Non-pigmented ciliary epithelial cell (primary cell): ENCODE data around the gene AGXT.
A peak's percentile ranks its signal among the peaks of the same experiment; 100 is the strongest.

Source experiments
- DNase-seq: peaks from one replicate; pipeline ENCODE4 v3.0.0-alpha.2; 2010; ENCODE audit warnings: low read depth

AGXT gene

DNA sequence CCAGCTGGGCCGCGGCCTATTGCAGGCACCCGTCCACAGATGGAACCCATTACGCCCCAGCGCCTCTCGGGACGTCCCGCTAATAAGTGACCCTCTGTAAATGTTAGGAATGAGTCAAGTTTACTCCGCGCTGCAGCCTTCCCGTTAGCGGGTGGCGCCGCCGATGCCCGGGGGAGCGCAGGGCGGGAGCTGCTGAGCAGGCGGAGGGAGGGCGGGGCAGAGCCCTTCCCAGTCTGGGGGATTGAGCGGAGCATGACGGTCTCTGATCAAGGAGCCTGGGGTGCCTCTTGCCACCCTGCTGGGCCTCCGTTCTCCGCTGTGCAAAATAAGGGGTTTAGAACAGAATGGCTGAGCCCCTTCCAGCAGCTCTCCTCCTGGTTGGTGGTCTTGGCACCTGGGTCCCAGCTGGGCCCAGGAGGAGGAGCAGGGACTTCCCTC is 48.0 kb downstream of the AGXT start:
- DNase-seq, result no peak

DNA sequence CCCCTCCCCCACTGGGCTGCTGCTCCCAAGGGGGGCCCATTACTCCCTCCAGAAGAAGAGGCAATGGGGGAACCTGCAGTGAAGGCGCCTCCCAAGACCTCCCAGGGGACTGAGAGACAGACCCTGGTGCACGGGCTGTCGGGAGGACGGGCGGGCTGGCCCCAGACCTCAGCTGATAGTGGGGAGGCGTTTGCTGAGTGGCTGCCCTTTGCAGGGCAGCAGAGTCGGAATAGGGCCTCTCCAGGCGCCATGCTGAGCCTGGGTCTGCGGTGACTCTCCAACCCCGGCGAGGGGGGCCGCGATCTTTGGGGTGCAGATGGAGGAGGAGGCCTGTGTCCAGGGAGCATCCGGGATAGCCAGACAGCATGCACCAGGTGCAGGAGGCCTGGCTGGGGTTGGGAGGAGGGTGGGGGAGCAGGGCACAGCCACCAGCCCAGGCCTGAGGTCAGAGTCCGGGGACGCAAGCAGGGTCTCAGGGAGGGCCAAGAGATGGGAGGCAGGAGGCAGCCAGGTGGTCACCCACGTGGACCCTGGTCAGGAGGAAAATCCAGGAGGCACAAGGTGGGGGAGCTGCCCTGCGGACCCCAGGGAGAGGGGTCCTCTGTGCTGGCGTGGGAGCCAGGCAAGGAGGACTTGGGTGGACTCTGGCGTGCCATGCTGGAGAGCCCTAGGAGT is 48.5 kb downstream of the AGXT start:
- no peak for DNase-seq

DNA sequence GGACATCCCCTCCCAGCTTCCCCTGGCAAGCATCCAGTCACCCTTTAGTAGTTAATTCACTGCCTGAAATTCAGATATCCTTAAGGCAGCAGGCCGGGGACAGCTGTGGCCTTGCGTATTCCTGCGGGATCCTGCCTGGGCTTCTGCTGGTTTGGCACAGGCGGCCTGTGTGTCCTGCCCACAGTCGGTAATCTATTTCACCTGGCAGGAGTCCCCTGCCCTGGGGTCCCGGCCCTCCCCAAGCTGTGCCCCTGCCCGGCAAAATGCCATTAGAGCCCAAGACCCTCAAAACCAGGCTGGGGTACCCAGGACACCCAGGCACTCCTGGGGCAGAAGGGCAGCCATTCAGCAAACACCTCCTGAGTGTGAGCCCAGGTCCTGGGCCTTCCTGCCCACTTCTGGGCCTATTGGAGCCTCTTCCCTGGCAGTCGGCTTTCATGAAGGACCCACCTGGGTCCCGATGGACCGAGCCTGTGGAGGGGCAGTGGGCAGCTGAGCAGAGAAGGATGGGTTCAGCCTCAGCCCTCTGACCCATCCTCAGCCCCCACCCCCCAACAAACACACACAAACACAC is 49.1 kb downstream of the AGXT start:
- no peak for DNase-seq

DNA sequence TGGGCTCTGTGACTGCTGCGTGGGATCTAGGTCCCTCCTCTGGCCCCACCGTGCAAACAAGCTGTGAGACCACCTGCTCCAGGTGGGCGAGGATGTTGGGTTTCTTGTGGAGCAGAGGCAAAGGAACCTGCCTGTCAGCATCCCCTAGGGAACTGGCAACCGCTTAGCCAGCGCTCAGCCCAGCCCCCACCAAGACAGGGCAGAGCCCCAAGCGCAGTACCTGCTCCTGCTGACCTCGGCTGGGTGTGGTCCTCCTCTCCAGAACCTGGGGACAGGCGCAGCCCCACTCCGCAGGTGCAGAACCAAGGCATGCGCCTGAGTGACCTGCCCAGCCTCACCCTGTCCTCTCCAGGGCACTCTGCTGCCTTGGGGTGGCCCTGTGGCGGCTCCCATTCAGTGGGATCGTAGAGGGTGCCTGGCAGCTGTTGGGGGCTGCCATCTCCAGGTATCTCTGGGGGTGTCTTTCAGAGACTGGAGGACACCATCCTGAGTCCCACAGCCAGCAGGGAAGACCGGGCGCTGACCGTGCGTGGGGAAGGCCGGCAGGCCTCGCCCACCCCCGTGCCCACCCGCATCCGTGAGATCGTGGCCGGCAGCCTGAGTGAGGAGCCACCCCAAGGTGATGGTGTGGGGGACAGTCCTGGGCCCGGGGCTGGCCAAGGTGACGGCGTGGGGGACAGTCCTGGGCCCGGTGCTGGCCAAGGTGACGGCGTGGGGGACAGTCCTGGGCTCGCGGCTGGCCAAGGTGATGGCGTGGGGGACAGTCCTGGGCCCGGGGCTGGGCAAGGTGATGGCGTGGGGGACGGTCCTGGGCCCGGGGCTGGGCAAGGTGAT is 49.9 kb downstream of the AGXT start:
- no peak for DNase-seq

- no peak for DNase-seq
These were observed 50.6 kb downstream of the AGXT start for GRCh38 chr2:240919161-240919781.

DNA sequence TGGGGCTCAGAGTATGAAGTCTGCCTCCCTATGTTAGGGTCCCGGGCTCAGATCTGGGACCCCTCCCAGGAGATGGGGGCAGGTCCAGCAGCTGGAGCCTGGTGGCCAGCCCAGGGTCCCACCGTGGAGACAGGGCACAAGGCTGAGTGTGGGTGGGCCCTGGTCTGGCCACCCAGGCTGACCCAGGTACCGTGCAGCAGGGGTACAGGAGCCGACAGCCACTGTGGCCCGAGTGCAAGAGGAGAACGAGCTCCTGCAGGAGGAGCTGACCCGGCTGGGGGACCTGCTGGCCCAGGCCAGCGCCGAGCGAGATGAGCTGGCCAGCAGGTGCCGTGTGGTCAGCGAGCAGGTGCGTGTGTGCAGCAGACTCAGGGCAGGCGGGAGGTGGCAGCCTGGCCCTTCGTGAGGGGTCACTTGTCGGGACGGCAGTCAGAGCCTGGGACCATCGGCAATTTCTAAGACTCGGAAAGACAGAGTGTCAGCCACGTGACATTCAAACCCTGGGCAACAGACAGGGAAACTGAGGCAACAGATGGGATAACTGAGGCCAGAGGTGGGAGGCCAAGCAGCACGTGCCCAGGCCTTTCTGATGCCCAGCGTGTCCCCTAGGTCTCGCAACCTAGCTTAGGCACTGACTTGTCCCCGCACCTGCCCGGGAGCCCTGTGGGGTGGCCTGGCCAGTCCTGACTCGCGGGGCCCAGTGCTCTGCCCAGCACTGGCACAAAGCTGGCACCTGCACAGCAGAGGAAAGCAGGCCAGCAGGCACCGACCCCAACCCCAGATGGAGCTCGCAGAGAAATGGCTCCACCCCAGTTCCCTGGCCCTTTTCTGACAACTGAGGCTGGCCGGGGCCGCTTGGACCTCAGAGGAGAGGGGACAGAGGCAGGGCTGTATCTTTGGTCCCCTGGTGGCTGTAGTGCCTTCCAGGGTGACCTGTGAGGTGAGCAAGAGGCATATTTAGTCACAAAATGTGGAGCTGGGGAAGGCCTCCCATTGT is 51.5 kb downstream of the AGXT start:
- no peak for DNase-seq

DNA sequence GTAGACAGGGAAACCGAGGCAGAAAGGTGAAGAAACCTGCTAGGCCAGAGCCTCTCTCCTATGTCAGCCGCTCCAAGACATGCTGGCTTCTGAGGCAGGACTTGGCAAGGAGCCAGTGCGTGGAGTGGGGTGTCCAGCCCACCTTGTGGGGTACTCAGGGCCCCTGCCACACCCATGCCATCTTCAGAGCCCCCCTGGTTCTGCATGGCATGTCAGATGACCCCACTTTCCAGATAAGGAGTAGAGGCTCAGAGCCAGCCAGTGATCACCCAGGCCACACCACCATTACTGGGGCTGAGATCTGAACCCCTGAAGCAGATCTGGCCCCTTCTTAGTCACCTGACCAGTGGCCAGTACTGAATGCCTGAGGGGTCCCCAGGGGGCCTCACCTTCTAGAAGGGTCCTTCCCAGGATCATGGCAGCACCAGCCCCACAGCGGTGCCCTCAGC is 52.2 kb downstream of the AGXT start:
- no peak for DNase-seq

- peak; percentile 80 for DNase-seq
These were observed 52.8 kb downstream of the AGXT start for GRCh38 chr2:240921311-240921994.

DNA sequence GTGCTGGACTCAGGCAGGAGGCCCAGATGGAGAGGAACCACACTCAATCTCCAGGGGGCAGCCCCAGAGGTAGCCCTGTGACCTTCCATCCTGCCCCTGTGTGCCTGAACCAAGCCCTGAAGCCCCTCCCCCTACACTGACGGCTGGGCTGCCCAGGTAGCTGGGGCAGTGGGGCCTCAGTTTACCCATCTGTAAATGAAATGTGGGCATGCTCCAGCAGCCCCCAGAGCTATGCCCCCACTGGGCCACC is 53.3 kb downstream of the AGXT start:
- DNase-seq, result no peak

- DNase-seq, result no peak
These were observed 53.8 kb downstream of the AGXT start for GRCh38 chr2:240922245-240922981.

GRCh38 chr2:240922982-240923537 is 54.4 kb downstream of the AGXT start:
- DNase-seq, result no peak

GRCh38 chr2:240925191-240925567 is 56.6 kb downstream of the AGXT start:
- no peak for DNase-seq

DNA sequence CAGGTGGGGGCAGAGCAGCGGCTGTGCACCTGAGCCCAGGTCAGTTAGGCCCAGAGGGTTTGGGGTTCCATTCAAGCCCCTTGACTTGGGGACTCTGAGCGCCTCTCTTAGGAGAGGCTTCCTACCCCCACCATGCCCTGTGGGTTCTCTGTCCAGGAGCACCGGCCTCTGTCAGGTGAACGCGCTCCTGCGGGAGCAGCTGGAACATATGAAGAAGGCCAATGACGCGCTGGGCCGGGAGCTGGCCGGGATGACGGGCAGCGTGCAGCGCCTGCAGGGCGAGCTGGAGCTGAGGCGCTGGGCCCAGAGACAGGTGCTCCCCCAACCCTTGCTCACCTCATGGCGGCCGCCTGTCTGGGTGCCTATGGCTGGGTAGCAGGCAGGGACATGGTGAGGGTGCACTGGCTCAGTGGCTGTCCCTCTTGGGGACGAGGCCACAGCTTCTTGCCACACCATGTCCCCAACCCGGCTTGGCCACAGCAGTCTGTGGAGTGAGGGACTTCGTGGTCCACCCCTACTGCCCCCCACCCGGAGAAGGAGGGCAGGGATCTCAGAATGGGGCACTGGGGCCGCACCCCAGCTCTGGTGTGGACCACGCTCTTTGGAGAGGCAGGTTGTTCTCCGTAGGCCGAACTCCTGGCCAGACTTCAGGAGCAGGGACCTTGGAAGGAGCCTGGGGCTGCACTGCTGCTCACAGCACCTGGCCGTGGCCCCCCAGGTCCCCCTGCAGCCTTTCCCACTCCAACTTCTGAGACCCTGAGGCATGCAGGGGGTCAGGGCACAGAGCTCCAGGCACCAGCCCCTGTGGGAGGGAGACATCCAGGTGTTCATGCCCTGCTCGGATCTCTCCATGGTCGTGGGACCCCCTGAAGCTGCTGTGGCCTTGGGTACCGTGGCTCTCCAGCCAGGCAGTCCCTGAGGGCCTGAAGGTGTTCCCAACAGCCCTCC is 57.2 kb downstream of the AGXT start:
- DNase-seq, result no peak

GRCh38 chr2:240926516-240927389 is 58.1 kb downstream of the AGXT start:
- DNase-seq, result no peak

- no peak for DNase-seq
These were observed 58.8 kb downstream of the AGXT start for GRCh38 chr2:240927390-240927781.

- no peak for DNase-seq
These were observed 60.1 kb downstream of the AGXT start for GRCh38 chr2:240928476-240929363.
